HG03159 (cell line): Measurements from ENCODE around the gene B3GALNT1.

ENCODE experiments used
- ATAC-seq: cut with Tn5 transposase; IDR thresholded peaks from one replicate; pipeline ENCODE4 v1.9.1; 2021; ENCODE audit warnings: mild to moderate bottlenecking, moderate library complexity; ENCODE audit not compliant: unreplicated experiment

Gene B3GALNT1

GRCh38 chr3:161104561-161105551 is at the start of gene B3GALNT1:
B3GALNT1 (minus strand) TSS chr3:161105349; CDS start chr3:161086754, 18,595 bp downstream.
- peak; percentile 74 for ATAC-seq

- ATAC-seq, result no peak
Measured at GRCh38 chr3:161153480-161153879, 48.3 kb upstream of the B3GALNT1 start.

- no peak for ATAC-seq
Measured at GRCh38 chr3:161150001-161150525, 44.9 kb upstream of the B3GALNT1 start.

- ATAC-seq, result no peak
Measured at GRCh38 chr3:161149529-161149928, 44.4 kb upstream of the B3GALNT1 start.

GRCh38 chr3:161148832-161149475 is 43.8 kb upstream of the B3GALNT1 start:
- ATAC-seq, result no peak

GRCh38 chr3:161142486-161142885 is 37.3 kb upstream of the B3GALNT1 start:
- ATAC-seq, result no peak

GRCh38 chr3:161139686-161140085 is 34.5 kb upstream of the B3GALNT1 start:
- no peak for ATAC-seq

GRCh38 chr3:161137260-161137659 is 32.1 kb upstream of the B3GALNT1 start:
- ATAC-seq, result no peak

- ATAC-seq, result no peak
Measured at GRCh38 chr3:161132391-161132790, 27.2 kb upstream of the B3GALNT1 start.

- no peak for ATAC-seq
Measured at GRCh38 chr3:161126495-161126894, 21.3 kb upstream of the B3GALNT1 start.

- no peak for ATAC-seq
Measured at GRCh38 chr3:161117646-161118045, 12.5 kb upstream of the B3GALNT1 start.

GRCh38 chr3:161108840-161109239 is 3.7 kb upstream of the B3GALNT1 start:
- no peak for ATAC-seq

- ATAC-seq, result no peak
Measured at GRCh38 chr3:161107311-161107710, 2.2 kb upstream of the B3GALNT1 start.

- ATAC-seq, result no peak
Measured at GRCh38 chr3:161103776-161104385, 1.3 kb downstream of the B3GALNT1 start.

- no peak for ATAC-seq
Measured at GRCh38 chr3:161101609-161102008, 3.5 kb downstream of the B3GALNT1 start.

GRCh38 chr3:161100994-161101393 is 4.2 kb downstream of the B3GALNT1 start:
- ATAC-seq, result no peak

GRCh38 chr3:161096771-161097367 is 8.3 kb downstream of the B3GALNT1 start:
- ATAC-seq, result peak; percentile 56

- no peak for ATAC-seq
Measured at GRCh38 chr3:161093895-161094294, 11.3 kb downstream of the B3GALNT1 start.

- ATAC-seq, result no peak
Measured at GRCh38 chr3:161084277-161084676, 20.9 kb downstream of the B3GALNT1 start.

GRCh38 chr3:161083131-161083530 is 22.0 kb downstream of the B3GALNT1 start:
- ATAC-seq, result no peak

- ATAC-seq, result peak; percentile 25
Measured at GRCh38 chr3:161082063-161082462, 23.1 kb downstream of the B3GALNT1 start.
